ENCODE data around the gene ERCC2.

Gene ERCC2

DNA sequence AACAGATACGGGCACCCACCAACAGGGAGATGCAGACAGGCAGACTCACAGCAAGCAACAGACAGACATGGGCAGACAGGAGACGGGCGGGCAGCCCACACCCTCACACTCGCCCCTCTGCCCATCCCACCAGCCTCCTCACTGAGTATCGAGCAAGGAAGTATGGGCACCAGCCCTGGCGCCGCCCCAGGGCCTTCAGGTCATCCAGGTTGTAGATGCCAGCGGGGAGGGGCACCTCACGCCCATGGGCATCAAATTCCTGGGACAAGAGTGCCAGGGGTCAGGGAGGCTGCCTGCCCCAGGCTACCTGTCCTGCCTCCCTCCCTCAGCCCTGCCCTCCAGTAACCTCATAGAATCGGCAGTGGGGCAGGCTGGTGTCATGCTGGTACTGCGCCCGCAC lies 5.7 kb downstream of the ERCC2 start:
- no peak for DNase-seq (ENCODE audit: low read depth)
- no peak overlapping the region for H3K4me3 ChIP-seq (ENCODE audit: low read depth, low read length)
- TF ChIP-seq, protein P1, sequence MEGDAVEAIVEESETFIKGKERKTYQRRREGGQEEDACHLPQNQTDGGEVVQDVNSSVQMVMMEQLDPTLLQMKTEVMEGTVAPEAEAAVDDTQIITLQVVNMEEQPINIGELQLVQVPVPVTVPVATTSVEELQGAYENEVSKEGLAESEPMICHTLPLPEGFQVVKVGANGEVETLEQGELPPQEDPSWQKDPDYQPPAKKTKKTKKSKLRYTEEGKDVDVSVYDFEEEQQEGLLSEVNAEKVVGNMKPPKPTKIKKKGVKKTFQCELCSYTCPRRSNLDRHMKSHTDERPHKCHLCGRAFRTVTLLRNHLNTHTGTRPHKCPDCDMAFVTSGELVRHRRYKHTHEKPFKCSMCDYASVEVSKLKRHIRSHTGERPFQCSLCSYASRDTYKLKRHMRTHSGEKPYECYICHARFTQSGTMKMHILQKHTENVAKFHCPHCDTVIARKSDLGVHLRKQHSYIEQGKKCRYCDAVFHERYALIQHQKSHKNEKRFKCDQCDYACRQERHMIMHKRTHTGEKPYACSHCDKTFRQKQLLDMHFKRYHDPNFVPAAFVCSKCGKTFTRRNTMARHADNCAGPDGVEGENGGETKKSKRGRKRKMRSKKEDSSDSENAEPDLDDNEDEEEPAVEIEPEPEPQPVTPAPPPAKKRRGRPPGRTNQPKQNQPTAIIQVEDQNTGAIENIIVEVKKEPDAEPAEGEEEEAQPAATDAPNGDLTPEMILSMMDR (IDR thresholded peaks at IDR 0.05; ENCODE audit: low read depth, low read length, missing control alignments): no peak
- in situ Hi-C loops (cut with HindIII; ENCODE audit: low sequenced_read_pairs): no loop called here

- H3K4me3 ChIP-seq (ENCODE audit: low read depth, low read length): no peak overlapping the region
- TF ChIP-seq, protein P1 (IDR thresholded peaks at IDR 0.05; ENCODE audit: low read depth, low read length, missing control alignments): no peak
- no peak for DNase-seq (ENCODE audit: low read depth)
- in situ Hi-C loops (cut with HindIII; ENCODE audit: low sequenced_read_pairs): no loop called here
Measured at GRCh38 chr19:45363861-45364459, 6.4 kb downstream of the ERCC2 start.

GRCh38 chr19:45362291-45362690 lies 8.1 kb downstream of the ERCC2 start:
- DNase-seq (ENCODE audit: low read depth): no peak
- no peak overlapping the region for H3K4me3 ChIP-seq (ENCODE audit: low read depth, low read length)
- in situ Hi-C loops (cut with HindIII; ENCODE audit: low sequenced_read_pairs): no loop called here
- TF ChIP-seq, protein P1 (IDR thresholded peaks at IDR 0.05; ENCODE audit: low read depth, low read length, missing control alignments): no peak

DNA sequence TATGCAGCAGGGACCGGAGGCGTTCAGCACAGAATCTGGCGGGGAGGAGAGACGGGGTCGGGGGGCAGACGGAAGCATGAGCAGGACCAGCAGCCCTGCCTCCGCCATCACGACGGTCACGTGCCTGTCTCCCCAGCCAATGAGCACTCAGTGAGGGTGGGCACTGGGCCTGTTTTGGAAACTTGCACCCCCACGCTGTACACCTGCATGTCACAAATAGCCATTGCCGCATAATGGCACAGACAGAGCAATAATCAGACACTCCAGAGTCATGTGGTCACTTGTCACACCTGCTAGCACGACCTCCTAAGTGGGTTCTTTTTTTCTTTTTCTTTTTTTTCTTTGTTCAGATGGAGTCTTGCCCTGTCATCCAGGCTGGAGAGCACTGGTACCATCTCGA lies 8.8 kb downstream of the ERCC2 start:
- TF ChIP-seq, protein P1 (IDR thresholded peaks at IDR 0.05; ENCODE audit: low read depth, low read length, missing control alignments): no peak
- in situ Hi-C loops (cut with HindIII; ENCODE audit: low sequenced_read_pairs): no loop called here
- no peak overlapping the region for H3K4me3 ChIP-seq (ENCODE audit: low read depth, low read length)
- DNase-seq (ENCODE audit: low read depth): no peak

GRCh38 chr19:45358213-45358792 lies 12.1 kb downstream of the ERCC2 start:
- H3K4me3 ChIP-seq (ENCODE audit: low read depth, low read length): no peak overlapping the region
- TF ChIP-seq, protein P1 (IDR thresholded peaks at IDR 0.05; ENCODE audit: low read depth, low read length, missing control alignments): no peak
- DNase-seq (ENCODE audit: low read depth): no peak
- in situ Hi-C loops (cut with HindIII; ENCODE audit: low sequenced_read_pairs): no loop called here

DNA sequence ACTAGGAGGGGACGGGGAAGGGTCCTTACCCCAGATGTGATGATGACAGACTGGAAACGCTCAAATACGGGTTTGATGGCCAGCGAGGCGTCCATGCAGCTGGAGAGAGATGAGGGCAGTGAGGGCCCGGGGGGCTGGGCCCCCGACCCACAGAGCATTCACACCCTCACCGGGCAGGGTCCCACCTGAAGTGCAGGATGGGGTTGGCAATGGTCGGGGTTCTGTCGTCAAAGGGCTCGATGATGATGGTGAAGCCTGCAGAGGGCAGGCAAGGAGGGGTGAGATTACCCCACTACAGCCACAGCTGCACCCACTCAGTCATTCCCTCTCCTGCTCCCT lies 13.0 kb downstream of the ERCC2 start:
- DNase-seq (ENCODE audit: low read depth): no peak
- no peak overlapping the region for H3K4me3 ChIP-seq (ENCODE audit: low read depth, low read length)
- TF ChIP-seq, protein P1 (IDR thresholded peaks at IDR 0.05; ENCODE audit: low read depth, low read length, missing control alignments): no peak
- in situ Hi-C loops (cut with HindIII; ENCODE audit: low sequenced_read_pairs): no loop called here
